ENCODE data around the gene MAPKAPK3. TPM values are rescaled to one million over a fixed set of nuclear protein-coding genes. Genes with fewer than 3 reads are reported as not detected.
A peak's percentile ranks its signal among the peaks of the same experiment; 100 is the strongest.

MAPKAPK3 gene
- total RNA-seq, 6 donors from 2014 or later = 30.2 to 102 (median 70.1) TPM

DNA sequence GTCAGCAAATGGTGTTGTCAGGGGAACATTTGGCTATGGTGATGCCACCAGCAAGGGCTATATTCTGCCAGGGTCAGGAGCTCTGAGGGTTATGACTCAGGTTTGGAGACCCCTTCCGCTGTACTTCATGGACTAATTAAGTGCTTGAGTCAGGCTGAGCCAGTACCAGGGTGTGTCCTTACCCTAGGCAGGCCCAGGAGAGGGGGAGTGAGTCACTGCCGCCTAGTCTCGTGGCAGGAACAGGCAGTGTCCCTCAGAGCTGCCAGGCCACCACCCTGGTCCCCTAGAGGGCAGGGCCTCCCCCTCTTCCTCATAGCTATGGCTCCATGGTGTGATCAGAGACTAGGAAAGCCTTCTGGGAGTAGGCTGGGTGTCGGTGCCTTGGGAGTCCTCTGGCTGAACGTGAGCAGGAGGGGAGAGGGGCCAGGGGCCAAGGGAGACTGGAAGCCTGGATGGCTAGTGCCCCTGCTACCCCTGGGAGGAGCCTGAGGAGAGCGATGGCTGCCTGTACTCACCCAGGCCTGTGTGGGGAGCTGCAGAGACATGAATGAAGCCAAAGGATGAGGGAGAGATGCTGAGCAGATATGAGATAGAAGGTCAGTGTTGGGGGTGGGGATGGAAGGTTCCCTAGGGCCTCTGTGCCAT is 10.6 kb downstream of the MAPKAPK3 start:
- WGBS, 2 donors = 49 to 70% methylated on average over 3 to 6 of the region's 6 CpGs
- TF ChIP-seq POLR2A (IDR thresholded peaks at IDR 0.05) (peak in 1 of 4 donors; percentile 23), POLR2AphosphoS5 (IDR thresholded peaks at IDR 0.05) (peak; percentile 35 to 52), EP300 (IDR thresholded peaks at IDR 0.05) (peak in 2 of 4 donors; percentile 4 to 53)
- TF ChIP-seq, protein P1, sequence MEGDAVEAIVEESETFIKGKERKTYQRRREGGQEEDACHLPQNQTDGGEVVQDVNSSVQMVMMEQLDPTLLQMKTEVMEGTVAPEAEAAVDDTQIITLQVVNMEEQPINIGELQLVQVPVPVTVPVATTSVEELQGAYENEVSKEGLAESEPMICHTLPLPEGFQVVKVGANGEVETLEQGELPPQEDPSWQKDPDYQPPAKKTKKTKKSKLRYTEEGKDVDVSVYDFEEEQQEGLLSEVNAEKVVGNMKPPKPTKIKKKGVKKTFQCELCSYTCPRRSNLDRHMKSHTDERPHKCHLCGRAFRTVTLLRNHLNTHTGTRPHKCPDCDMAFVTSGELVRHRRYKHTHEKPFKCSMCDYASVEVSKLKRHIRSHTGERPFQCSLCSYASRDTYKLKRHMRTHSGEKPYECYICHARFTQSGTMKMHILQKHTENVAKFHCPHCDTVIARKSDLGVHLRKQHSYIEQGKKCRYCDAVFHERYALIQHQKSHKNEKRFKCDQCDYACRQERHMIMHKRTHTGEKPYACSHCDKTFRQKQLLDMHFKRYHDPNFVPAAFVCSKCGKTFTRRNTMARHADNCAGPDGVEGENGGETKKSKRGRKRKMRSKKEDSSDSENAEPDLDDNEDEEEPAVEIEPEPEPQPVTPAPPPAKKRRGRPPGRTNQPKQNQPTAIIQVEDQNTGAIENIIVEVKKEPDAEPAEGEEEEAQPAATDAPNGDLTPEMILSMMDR (IDR thresholded peaks at IDR 0.05) = peak in 1 of 6 experiments; percentile 14
- Histone ChIP-seq H3K27me3 (no peaks in the 10 kb centered on the region), H3K9me3 (no peaks in the 10 kb centered on the region), H3K4me3 (peak overlapping the region in 1 of 4 donors; percentile 13), H3K4me1 (peaks cover 51 to 72% (median 56%) of the 10 kb centered on the region in 4 donors), H3K27ac (peak overlapping the region in 3 of 4 donors; percentile 51 to 57 (median 53)), H3K36me3 (no peaks in the 10 kb centered on the region)
- peak; percentile 75 to 87 for ATAC-seq (ENCODE audit: low FRiP score in 2 of 2)
- DNase-seq = peak in 1 of 2 donors; percentile 98

GRCh38 chr3:50628601-50629000 is 11.7 kb downstream of the MAPKAPK3 start:
- WGBS, 2 donors = 92 to 93% methylated on average over 3 of the region's 3 CpGs
- ATAC-seq (ENCODE audit: low FRiP score in 2 of 2) = no peak
- Histone ChIP-seq H3K4me3 (no peak overlapping the region), H3K4me1 (peaks cover 44 to 73% (median 56%) of the 10 kb centered on the region in 4 donors), H3K36me3 (no peaks in the 10 kb centered on the region), H3K27me3 (no peaks in the 10 kb centered on the region), H3K27ac (peak overlapping the region in 1 of 4 donors; percentile 53), H3K9me3 (no peaks in the 10 kb centered on the region)
- TF ChIP-seq EP300 (IDR thresholded peaks at IDR 0.05) = no peak
- TF ChIP-seq POLR2A (IDR thresholded peaks at IDR 0.05) = no peak
- TF ChIP-seq, protein P1 (IDR thresholded peaks at IDR 0.05) = no peak
- TF ChIP-seq POLR2AphosphoS5 (IDR thresholded peaks at IDR 0.05) = no peak
- no peak for DNase-seq

DNA sequence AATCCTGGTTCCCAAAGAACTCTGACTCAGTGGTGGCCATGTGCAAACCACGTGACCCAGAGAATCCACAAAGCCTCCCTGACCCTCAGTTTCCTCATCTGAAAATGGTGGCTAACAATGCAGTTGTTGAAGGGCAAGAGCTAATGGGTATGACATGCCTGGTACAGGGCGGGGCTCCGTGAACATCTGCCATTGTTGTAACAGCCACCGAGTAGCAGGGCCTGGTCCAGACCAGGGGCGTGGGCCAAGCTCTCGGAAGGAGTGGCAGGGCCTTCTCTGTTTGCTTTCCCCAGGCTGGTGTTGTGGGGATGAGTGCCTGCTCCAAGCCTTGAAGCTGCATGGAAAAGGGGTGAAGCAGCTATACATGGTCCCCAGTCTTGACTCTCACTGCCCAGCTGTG is 13.4 kb downstream of the MAPKAPK3 start:
- H3K27me3 ChIP-seq = no peaks in the 10 kb centered on the region
- H3K27ac ChIP-seq = no peak overlapping the region
- H3K4me3 ChIP-seq = no peak overlapping the region
- ATAC-seq (ENCODE audit: low FRiP score in 2 of 2) (no peak), DNase-seq (no peak)
- 92 to 93% methylated on average over 3 to 6 of the region's 6 CpGs for WGBS, 2 donors
- H3K9me3 ChIP-seq = no peaks in the 10 kb centered on the region
- no peaks in the 10 kb centered on the region for H3K36me3 ChIP-seq
- peaks cover 27 to 58% (median 39%) of the 10 kb centered on the region in 4 donors for H3K4me1 ChIP-seq
- no peak for TF ChIP-seq POLR2A (IDR thresholded peaks at IDR 0.05)
- no peak for TF ChIP-seq EP300 (IDR thresholded peaks at IDR 0.05)

DNA sequence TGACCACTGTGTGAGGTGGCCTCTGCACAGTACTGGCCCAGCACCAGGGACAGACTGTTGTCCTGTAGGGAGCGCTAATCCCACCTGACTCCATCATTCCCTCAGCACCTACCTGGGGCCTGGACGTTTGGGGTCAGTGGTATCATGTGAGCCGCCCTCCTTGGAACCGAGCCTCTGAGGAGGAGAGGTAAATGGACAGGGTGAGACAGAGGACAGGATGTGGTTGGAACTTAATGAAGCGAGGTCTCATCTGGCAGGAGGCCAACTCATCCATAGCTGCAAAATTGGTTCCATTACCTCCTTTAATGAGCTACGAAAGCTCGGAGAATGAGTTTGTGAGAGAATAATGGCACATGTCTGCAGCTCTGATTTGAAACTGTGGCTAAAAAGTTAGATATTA is 13.9 kb downstream of the MAPKAPK3 start:
- no peak for ATAC-seq (ENCODE audit: low FRiP score in 2 of 2)
- no peaks in the 10 kb centered on the region for H3K36me3 ChIP-seq

DNA sequence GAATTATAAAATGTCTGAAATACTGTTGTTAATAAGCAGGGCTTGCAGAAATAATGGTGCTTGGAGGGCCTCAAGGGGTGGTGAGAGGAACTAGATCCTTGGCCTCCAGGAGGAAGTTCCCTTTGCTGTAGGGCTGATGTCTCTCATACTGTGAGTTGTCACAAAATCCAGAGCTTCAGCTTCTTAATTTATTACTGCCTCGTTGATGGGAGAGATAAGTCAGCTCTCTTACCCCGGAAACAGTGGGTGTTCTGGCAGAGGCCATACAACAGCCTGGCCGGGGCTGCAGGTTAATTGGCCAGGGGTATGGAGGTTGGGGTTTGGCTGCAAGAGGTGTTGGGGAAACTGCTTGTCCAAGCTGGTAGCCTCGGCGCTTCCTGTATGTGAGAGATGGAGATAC is 15.5 kb downstream of the MAPKAPK3 start:
- Histone ChIP-seq H3K9me3 (no peaks in the 10 kb centered on the region), H3K36me3 (no peaks in the 10 kb centered on the region), H3K4me3 (no peak overlapping the region), H3K27me3 (no peaks in the 10 kb centered on the region), H3K4me1 (peaks cover 7 to 54% (median 28%) of the 10 kb centered on the region in 4 donors), H3K27ac (peak overlapping the region in 1 of 4 donors; percentile 48)
- ATAC-seq (ENCODE audit: low FRiP score in 2 of 2) (peak in 1 of 2 donors; percentile 44), DNase-seq (no peak)
- TF ChIP-seq, protein P1 (IDR thresholded peaks at IDR 0.05) = no peak
- no peak for TF ChIP-seq POLR2AphosphoS5 (IDR thresholded peaks at IDR 0.05)
- TF ChIP-seq EP300 (IDR thresholded peaks at IDR 0.05) = no peak
- no peak for TF ChIP-seq POLR2A (IDR thresholded peaks at IDR 0.05)
- WGBS, 2 donors = 43 to 53% methylated on average over 5 of the region's 5 CpGs

More for the DNA sequence above, 13.9 kb downstream of the MAPKAPK3 start:
- Histone ChIP-seq H3K9me3 (no peaks in the 10 kb centered on the region), H3K4me3 (no peak overlapping the region), H3K27ac (no peak overlapping the region), H3K27me3 (no peaks in the 10 kb centered on the region), H3K4me1 (peaks cover 23 to 54% (median 34%) of the 10 kb centered on the region in 4 donors)
- TF ChIP-seq EP300 (IDR thresholded peaks at IDR 0.05) (no peak), POLR2A (IDR thresholded peaks at IDR 0.05) (no peak), POLR2AphosphoS5 (IDR thresholded peaks at IDR 0.05) (no peak)
- TF ChIP-seq, protein P1 (IDR thresholded peaks at IDR 0.05) = no peak
- no peak for DNase-seq
- WGBS, 2 donors = 72 to 78% methylated on average over 7 of the region's 7 CpGs

Measured in upper lobe of left lung (tissue), 6 donors.